Measurements from ENCODE around the gene CD1E. TPM values are rescaled to one million over a fixed set of nuclear protein-coding genes. Genes with fewer than 3 reads are reported as not detected.
"Not testable (repeated sequence)": the region's sequence is repeated elsewhere in the genome, so short reads cannot be mapped to it uniquely, and the experiment has no call there.

Gene CD1E
- total RNA-seq, 3 donors from 2014 or later (not counting 1 experiment from before 2014, with no cell fraction given): 0.73 TPM; not detected in 2

GRCh38 chr1:158362941-158363340 is 9.2 kb downstream of the CD1E start:
- H3K4me3 Mint-ChIP-seq: no peak overlapping the region
- Histone ChIP-seq H3K4me1 (ENCODE audit: control insufficient read depth, insufficient read depth, low read length) (peaks cover 6% of the 10 kb centered on the region), H3K27ac (ENCODE audit: low read length) (no peak overlapping the region), H3K9me3 (ENCODE audit: control insufficient read depth, insufficient read depth, low read length) (no peaks in the 10 kb centered on the region), H3K36me3 (ENCODE audit: control insufficient read depth, insufficient read depth, low read length) (no peaks in the 10 kb centered on the region), H3K27me3 (ENCODE audit: control insufficient read depth, insufficient read depth, low read length) (peaks cover 11% of the 10 kb centered on the region), H3K4me3 (ENCODE audit: low read length) (no peak overlapping the region)
- no peak for DNase-seq
- peaks cover 13 to 18% of the 10 kb centered on the region in 2 donors for H3K4me1 Mint-ChIP-seq
- no peak for ATAC-seq
- H3K36me3 Mint-ChIP-seq: no peaks in the 10 kb centered on the region
- no peak overlapping the region for H3K27ac Mint-ChIP-seq
- H3K9me3 Mint-ChIP-seq: no peaks in the 10 kb centered on the region
- WGBS (ENCODE audit: insufficient coverage): 73% methylated on average over 1 of the region's 1 CpG
- TF ChIP-seq CTCF (IDR thresholded peaks at IDR 0.05): no peak
- intact Hi-C loops (cut with micrococcal nuclease): no loop called here
- peaks cover 30 to 82% of the 10 kb centered on the region in 2 donors for H3K27me3 Mint-ChIP-seq (ENCODE audit: low read depth in 2 of 2)

- H3K4me3 ChIP-seq (ENCODE audit: low read length): no peak overlapping the region
- peak overlapping the region; percentile 68 for H3K4me3 Mint-ChIP-seq
Observed at GRCh38 chr1:158366783-158367182, 13.1 kb downstream of the CD1E start.

GRCh38 chr1:158371188-158371953 is 17.7 kb downstream of the CD1E start:
- DNase-seq: no peak
- ATAC-seq: peak in 2 of 3 donors; percentile 10 to 55
- Histone ChIP-seq H3K27me3 (ENCODE audit: control insufficient read depth, insufficient read depth, low read length) (peaks cover 39% of the 10 kb centered on the region), H3K36me3 (ENCODE audit: control insufficient read depth, insufficient read depth, low read length) (no peaks in the 10 kb centered on the region), H3K9me3 (ENCODE audit: control insufficient read depth, insufficient read depth, low read length) (peaks cover 17% of the 10 kb centered on the region), H3K27ac (ENCODE audit: low read length) (no peak overlapping the region), H3K4me3 (ENCODE audit: low read length) (no peak overlapping the region), H3K4me1 (ENCODE audit: control insufficient read depth, insufficient read depth, low read length) (peaks cover 3% of the 10 kb centered on the region)
- Mint-ChIP-seq H3K4me3 (no peak overlapping the region), H3K27ac (no peak overlapping the region), H3K27me3 (ENCODE audit: low read depth in 2 of 2) (peaks cover 39 to 82% of the 10 kb centered on the region in 2 donors), H3K9me3 (peaks cover 8 to 10% of the 10 kb centered on the region in 2 donors), H3K36me3 (peaks cover 14% of the 10 kb centered on the region), H3K4me1 (peaks cover 8 to 9% of the 10 kb centered on the region in 2 donors)
- 70% methylated on average over 6 of the region's 6 CpGs for WGBS (ENCODE audit: insufficient coverage)
- TF ChIP-seq CTCF (IDR thresholded peaks at IDR 0.05): no peak
- intact Hi-C loops (cut with micrococcal nuclease): no loop called here

More at GRCh38 chr1:158366783-158367182, 13.1 kb downstream of the CD1E start:
- peaks cover 31% of the 10 kb centered on the region for H3K27me3 ChIP-seq (ENCODE audit: control insufficient read depth, insufficient read depth, low read length)
- peak in 2 of 3 donors; percentile 26 to 82 for ATAC-seq
- intact Hi-C loops (cut with micrococcal nuclease): no loop called here
- H3K4me1 ChIP-seq (ENCODE audit: control insufficient read depth, insufficient read depth, low read length): peaks cover 6% of the 10 kb centered on the region
- Mint-ChIP-seq H3K27ac (no peak overlapping the region), H3K4me1 (peaks cover 13 to 18% of the 10 kb centered on the region in 2 donors), H3K9me3 (peaks cover 0 to 2% of the 10 kb centered on the region in 2 donors), H3K27me3 (ENCODE audit: low read depth in 2 of 2) (peaks cover 37 to 96% of the 10 kb centered on the region in 2 donors), H3K36me3 (peaks cover 5% of the 10 kb centered on the region)
- H3K27ac ChIP-seq (ENCODE audit: low read length): no peak overlapping the region
- H3K9me3 ChIP-seq (ENCODE audit: control insufficient read depth, insufficient read depth, low read length): peaks cover 8% of the 10 kb centered on the region
- no peak for DNase-seq
- TF ChIP-seq CTCF (IDR thresholded peaks at IDR 0.05): no peak
- H3K36me3 ChIP-seq (ENCODE audit: control insufficient read depth, insufficient read depth, low read length): no peaks in the 10 kb centered on the region

GRCh38 chr1:158374101-158374500 is 20.4 kb downstream of the CD1E start:
- Histone ChIP-seq H3K27me3 (ENCODE audit: control insufficient read depth, insufficient read depth, low read length) (peaks cover 34% of the 10 kb centered on the region), H3K9me3 (ENCODE audit: control insufficient read depth, insufficient read depth, low read length) (peaks cover 17% of the 10 kb centered on the region)
- H3K36me3 ChIP-seq (ENCODE audit: control insufficient read depth, insufficient read depth, low read length); ATAC-seq; H3K9me3 Mint-ChIP-seq; DNase-seq; H3K4me1 Mint-ChIP-seq; H3K27ac Mint-ChIP-seq; H3K4me3 Mint-ChIP-seq; H3K27ac ChIP-seq (ENCODE audit: low read length); H3K4me3 ChIP-seq (ENCODE audit: low read length); intact Hi-C loops (cut with micrococcal nuclease); H3K4me1 ChIP-seq (ENCODE audit: control insufficient read depth, insufficient read depth, low read length): not testable (repeated sequence)
- Mint-ChIP-seq H3K27me3 (ENCODE audit: low read depth in 2 of 2) (peaks cover 43 to 81% of the 10 kb centered on the region in 2 donors), H3K36me3 (peaks cover 20% of the 10 kb centered on the region)
- WGBS (ENCODE audit: insufficient coverage): 94% methylated on average over 25 of the region's 25 CpGs

Measured in natural killer cell (primary cell).